ENCODE measurements around the gene EGFL7. TPM values are rescaled to one million over a fixed set of nuclear protein-coding genes. Genes with fewer than 3 reads are reported as not detected.

Gene EGFL7
- total and polyA plus RNA-seq, 2 donors (not counting 1 experiment from before 2014, with no cell fraction given), result 4.2 to 7.9 TPM

DNA sequence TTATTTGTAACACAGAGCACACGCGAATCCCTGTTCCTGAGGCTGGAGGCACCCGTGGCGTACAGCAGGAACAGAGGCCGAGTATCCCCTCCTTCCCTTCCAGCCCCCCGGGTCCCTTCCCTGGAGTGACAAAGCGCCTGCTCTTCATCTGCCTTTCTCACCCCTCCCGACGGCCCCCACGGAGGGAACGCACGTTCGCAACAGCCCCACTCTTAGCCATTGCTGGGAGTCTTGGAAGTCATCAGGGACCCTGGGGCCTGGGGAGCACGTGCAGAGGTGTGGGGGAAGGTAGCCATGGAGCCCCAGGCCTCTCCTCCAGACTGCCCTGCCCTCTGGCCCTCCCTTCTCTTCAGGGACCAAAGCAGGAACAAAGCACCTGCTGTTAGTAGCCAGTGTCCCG lies 22.1 kb downstream of the EGFL7 start:
- DNase-seq (ENCODE audit: low read depth in 2 of 2), result no peak
- Histone ChIP-seq H3K4me2 (ENCODE audit: extremely low read depth, insufficient read depth, low read length) (no peak overlapping the region), H3K9ac (ENCODE audit: insufficient read depth, low read length) (no peak overlapping the region), H3K4me3 (replicated peaks in 1 of 4; ENCODE audit: control extremely low read depth in 1 of 4, insufficient read depth in 1 of 4, low read depth in 3 of 4, low read length in 4 of 4) (no peak overlapping the region), H3K9me3 (ENCODE audit: control insufficient read depth, insufficient read depth, low read depth, low read length) (no peaks in the 10 kb centered on the region), H3K27ac (ENCODE audit: insufficient read depth, low read length) (no peak overlapping the region), H2AFZ (ENCODE audit: low read length) (no peak overlapping the region), H3K4me1 (ENCODE audit: control insufficient read depth, extremely low read depth, insufficient read depth, low read length) (peaks cover 8% of the 10 kb centered on the region), H3K79me2 (ENCODE audit: control insufficient read depth, insufficient read depth, low read length) (peaks cover 5% of the 10 kb centered on the region), H3K27me3 (ENCODE audit: control insufficient read depth, insufficient read depth, low read length) (no peaks in the 10 kb centered on the region), H4K20me1 (ENCODE audit: control insufficient read depth, extremely low read depth, insufficient read depth, low read length) (no peaks in the 10 kb centered on the region), H3K36me3 (ENCODE audit: control insufficient read depth, insufficient read depth, low read length) (no peaks in the 10 kb centered on the region)
- TF ChIP-seq, protein P1, sequence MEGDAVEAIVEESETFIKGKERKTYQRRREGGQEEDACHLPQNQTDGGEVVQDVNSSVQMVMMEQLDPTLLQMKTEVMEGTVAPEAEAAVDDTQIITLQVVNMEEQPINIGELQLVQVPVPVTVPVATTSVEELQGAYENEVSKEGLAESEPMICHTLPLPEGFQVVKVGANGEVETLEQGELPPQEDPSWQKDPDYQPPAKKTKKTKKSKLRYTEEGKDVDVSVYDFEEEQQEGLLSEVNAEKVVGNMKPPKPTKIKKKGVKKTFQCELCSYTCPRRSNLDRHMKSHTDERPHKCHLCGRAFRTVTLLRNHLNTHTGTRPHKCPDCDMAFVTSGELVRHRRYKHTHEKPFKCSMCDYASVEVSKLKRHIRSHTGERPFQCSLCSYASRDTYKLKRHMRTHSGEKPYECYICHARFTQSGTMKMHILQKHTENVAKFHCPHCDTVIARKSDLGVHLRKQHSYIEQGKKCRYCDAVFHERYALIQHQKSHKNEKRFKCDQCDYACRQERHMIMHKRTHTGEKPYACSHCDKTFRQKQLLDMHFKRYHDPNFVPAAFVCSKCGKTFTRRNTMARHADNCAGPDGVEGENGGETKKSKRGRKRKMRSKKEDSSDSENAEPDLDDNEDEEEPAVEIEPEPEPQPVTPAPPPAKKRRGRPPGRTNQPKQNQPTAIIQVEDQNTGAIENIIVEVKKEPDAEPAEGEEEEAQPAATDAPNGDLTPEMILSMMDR (conservative IDR thresholded peaks at IDR 0.05 in 1 of 2, IDR thresholded peaks at IDR 0.05 in 1 of 2; ENCODE audit: low read depth in 1 of 2, low read length in 2 of 2), result no peak
- TF ChIP-seq EZH2 (IDR thresholded peaks at IDR 0.05; ENCODE audit: low read length, missing control alignments), result no peak

DNA sequence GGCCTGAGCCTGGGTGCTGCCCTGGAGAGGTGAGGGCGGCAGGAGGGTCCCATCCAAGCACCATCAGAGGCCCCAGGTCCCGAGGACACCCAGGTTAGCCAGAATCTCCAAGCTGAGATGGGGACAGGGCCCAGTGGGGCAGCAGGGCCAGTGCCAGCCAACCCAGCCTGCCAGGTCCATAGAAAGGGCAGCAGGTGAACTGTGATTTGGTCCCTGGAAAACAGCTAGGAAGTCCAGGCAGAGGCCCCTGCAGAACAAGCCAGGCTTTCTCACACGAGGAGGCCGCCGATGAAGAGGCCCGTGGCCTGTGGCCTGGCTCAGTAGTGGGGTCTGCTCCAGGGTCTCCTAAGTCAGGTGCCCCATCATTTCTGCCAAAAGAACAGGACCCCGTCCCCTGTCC lies 22.5 kb downstream of the EGFL7 start:
- no peak for DNase-seq (ENCODE audit: low read depth in 2 of 2)
- no peak overlapping the region for H3K4me2 ChIP-seq (ENCODE audit: extremely low read depth, insufficient read depth, low read length)
- H3K4me3 ChIP-seq (replicated peaks in 1 of 4; ENCODE audit: control extremely low read depth in 1 of 4, insufficient read depth in 1 of 4, low read depth in 3 of 4, low read length in 4 of 4), result no peak overlapping the region
- H3K4me1 ChIP-seq (ENCODE audit: control insufficient read depth, extremely low read depth, insufficient read depth, low read length), result peaks cover 8% of the 10 kb centered on the region
- TF ChIP-seq EZH2 (IDR thresholded peaks at IDR 0.05; ENCODE audit: low read length, missing control alignments), result no peak
- TF ChIP-seq, protein P1 (conservative IDR thresholded peaks at IDR 0.05 in 1 of 2, IDR thresholded peaks at IDR 0.05 in 1 of 2; ENCODE audit: low read depth in 1 of 2, low read length in 2 of 2), result no peak
- peaks cover 5% of the 10 kb centered on the region for H3K79me2 ChIP-seq (ENCODE audit: control insufficient read depth, insufficient read depth, low read length)
- no peaks in the 10 kb centered on the region for H3K36me3 ChIP-seq (ENCODE audit: control insufficient read depth, insufficient read depth, low read length)
- H3K27me3 ChIP-seq (ENCODE audit: control insufficient read depth, insufficient read depth, low read length), result no peaks in the 10 kb centered on the region
- no peak overlapping the region for H3K9ac ChIP-seq (ENCODE audit: insufficient read depth, low read length)
- no peaks in the 10 kb centered on the region for H4K20me1 ChIP-seq (ENCODE audit: control insufficient read depth, extremely low read depth, insufficient read depth, low read length)
- no peaks in the 10 kb centered on the region for H3K9me3 ChIP-seq (ENCODE audit: control insufficient read depth, insufficient read depth, low read depth, low read length)
- no peak overlapping the region for H3K27ac ChIP-seq (ENCODE audit: insufficient read depth, low read length)
- no peak overlapping the region for H2AFZ ChIP-seq (ENCODE audit: low read length)

DNA sequence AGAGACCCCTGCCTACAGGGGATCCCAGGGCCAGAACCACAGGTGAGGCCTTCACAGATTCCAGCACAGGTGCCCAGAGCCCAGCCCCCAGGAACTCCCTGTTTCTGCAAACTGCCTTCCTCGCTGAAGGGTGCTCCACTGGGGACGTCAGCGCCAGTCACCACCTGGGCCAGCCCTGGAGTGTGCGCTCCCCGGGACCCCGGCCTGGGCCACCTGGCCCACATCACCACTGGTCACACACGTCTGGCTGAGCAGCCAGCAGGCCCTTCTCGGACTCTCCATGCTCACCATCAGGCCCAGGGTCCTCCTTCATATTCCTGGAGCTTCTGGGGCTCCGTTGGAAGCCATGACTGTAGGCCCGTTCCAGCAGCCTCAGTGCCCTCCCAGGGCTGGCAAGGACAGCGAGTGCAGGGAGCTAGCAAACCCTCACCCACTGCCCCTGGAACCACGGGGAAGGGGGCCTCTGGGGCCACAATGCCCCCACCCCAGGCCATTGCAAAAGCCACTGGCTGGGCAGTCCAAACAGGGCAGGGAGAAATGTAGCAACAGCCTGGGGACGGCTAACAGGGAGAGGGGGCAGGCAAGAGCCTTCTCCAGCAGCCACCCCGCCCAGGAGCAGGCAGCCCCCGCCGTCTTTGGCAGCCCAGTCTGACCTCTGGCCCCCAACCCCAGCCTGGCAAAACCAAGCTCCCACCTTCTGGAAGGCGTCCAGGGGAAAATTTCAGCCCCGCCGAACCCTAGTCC lies 23.2 kb downstream of the EGFL7 start:
- Histone ChIP-seq H3K4me3 (replicated peaks in 1 of 4; ENCODE audit: control extremely low read depth in 1 of 4, insufficient read depth in 1 of 4, low read depth in 3 of 4, low read length in 4 of 4) (peak overlapping the region; percentile 53 to 81 (median 74)), H3K4me1 (ENCODE audit: control insufficient read depth, extremely low read depth, insufficient read depth, low read length) (peaks cover 8% of the 10 kb centered on the region), H3K27ac (ENCODE audit: insufficient read depth, low read length) (no peak overlapping the region), H3K27me3 (ENCODE audit: control insufficient read depth, insufficient read depth, low read length) (no peaks in the 10 kb centered on the region), H3K9me3 (ENCODE audit: control insufficient read depth, insufficient read depth, low read depth, low read length) (no peaks in the 10 kb centered on the region), H3K4me2 (ENCODE audit: extremely low read depth, insufficient read depth, low read length) (peak overlapping the region; percentile 84), H3K36me3 (ENCODE audit: control insufficient read depth, insufficient read depth, low read length) (no peaks in the 10 kb centered on the region), H3K79me2 (ENCODE audit: control insufficient read depth, insufficient read depth, low read length) (peaks cover 5% of the 10 kb centered on the region), H2AFZ (ENCODE audit: low read length) (no peak overlapping the region), H3K9ac (ENCODE audit: insufficient read depth, low read length) (peak overlapping the region; percentile 5), H4K20me1 (ENCODE audit: control insufficient read depth, extremely low read depth, insufficient read depth, low read length) (no peaks in the 10 kb centered on the region)
- no peak for DNase-seq (ENCODE audit: low read depth in 2 of 2)
- TF ChIP-seq EZH2 (IDR thresholded peaks at IDR 0.05; ENCODE audit: low read length, missing control alignments), result no peak
- TF ChIP-seq, protein P1 (conservative IDR thresholded peaks at IDR 0.05 in 1 of 2, IDR thresholded peaks at IDR 0.05 in 1 of 2; ENCODE audit: low read depth in 1 of 2, low read length in 2 of 2), result no peak

Data from fibroblast of lung (primary cell).